Trophoblast cell (in vitro differentiated cells and primary cell): ENCODE data around the gene RDH12.
A peak's percentile ranks its signal among the peaks of the same experiment; 100 is the strongest.
"Not testable (repeated sequence)": the region's sequence is repeated elsewhere in the genome, so short reads cannot be mapped to it uniquely, and the experiment has no call there.

ENCODE experiments used
- DNase-seq, 2 donors: peaks; one replicate each; pipeline ENCODE4 v3.0.0-alpha.2; 2016
- H2AFZ ChIP-seq: 2 replicates; pipeline ENCODE4 v1.6.1; 2013; ENCODE audit warnings: low read length, moderate library complexity, mild to moderate bottlenecking; ENCODE audit not compliant: insufficient read depth, poor library complexity
- H2AK5ac ChIP-seq: 2 replicates; pipeline ENCODE4 v1.6.1; 2013; ENCODE audit warnings: mild to moderate bottlenecking, low read length
- H2BK120ac ChIP-seq: 2 replicates; pipeline ENCODE4 v1.6.1; 2013; ENCODE audit warnings: low read length, mild to moderate bottlenecking, moderate library complexity; ENCODE audit not compliant: insufficient read depth, poor library complexity
- H2BK12ac ChIP-seq: 2 replicates; pipeline ENCODE4 v1.6.1; 2013; ENCODE audit warnings: mild to moderate bottlenecking, low read length, moderate library complexity
- H2BK5ac ChIP-seq: 2 replicates; pipeline ENCODE4 v1.6.1; 2013; ENCODE audit warnings: low read length, low read depth, moderate library complexity, mild to moderate bottlenecking; ENCODE audit not compliant: poor library complexity
- H3K14ac ChIP-seq: 2 replicates; pipeline ENCODE4 v1.6.1; 2013; ENCODE audit warnings: mild to moderate bottlenecking, low read length
- H3K18ac ChIP-seq: 2 replicates; pipeline ENCODE4 v1.6.1; 2013; ENCODE audit warnings: mild to moderate bottlenecking, low read length
- H3K23ac ChIP-seq: 2 replicates; pipeline ENCODE4 v1.6.1; 2013; ENCODE audit warnings: low read length
- H3K27ac ChIP-seq: 2 replicates; pipeline ENCODE4 v1.5.1; 2013; ENCODE audit warnings: low read depth, mild to moderate bottlenecking, inconsistent platforms, low read length, moderate library complexity
- H3K27me3 ChIP-seq: 2 replicates; pipeline ENCODE4 v1.6.1; 2013; ENCODE audit warnings: inconsistent platforms, mild to moderate bottlenecking, low read length, moderate library complexity; ENCODE audit not compliant: insufficient read depth
- H3K36me3 ChIP-seq, 2 experiments: 1 replicate in 1 of 2; 2 replicates in 1 of 2; pipeline ENCODE4 v1.6.1; 2013; ENCODE audit warnings: low read length in 2 of 2, mild to moderate bottlenecking in 2 of 2, moderate library complexity in 1 of 2; ENCODE audit not compliant: insufficient read depth in 2 of 2, control insufficient read depth in 1 of 2
- H3K4ac ChIP-seq: 2 replicates; pipeline ENCODE4 v1.6.1; 2013; ENCODE audit warnings: low read depth, mild to moderate bottlenecking, low read length, moderate library complexity
- H3K4me1 ChIP-seq, 2 experiments: 1 replicate in 1 of 2; 2 replicates in 1 of 2; pipeline ENCODE4 v1.6.1; 2013; ENCODE audit warnings: low read length in 2 of 2, mild to moderate bottlenecking in 2 of 2, moderate library complexity in 1 of 2; ENCODE audit not compliant: insufficient read depth in 2 of 2, control insufficient read depth in 1 of 2
- H3K4me2 ChIP-seq: 2 replicates; pipeline ENCODE4 v1.6.1; 2013; ENCODE audit warnings: inconsistent platforms, mild to moderate bottlenecking, low read length, moderate library complexity
- H3K4me3 ChIP-seq: 2 replicates; pipeline ENCODE4 v1.5.1; 2013; ENCODE audit warnings: mild to moderate bottlenecking, low read depth, low read length, inconsistent platforms
- H3K79me1 ChIP-seq: one replicate; pipeline ENCODE4 v1.6.1; 2013; ENCODE audit warnings: low read length
- H3K79me2 ChIP-seq: 2 replicates; pipeline ENCODE4 v1.6.1; 2013; ENCODE audit warnings: low read length, mild to moderate bottlenecking; ENCODE audit not compliant: control insufficient read depth, insufficient read depth, poor library complexity
- H3K9ac ChIP-seq: 2 replicates; pipeline ENCODE4 v1.6.1; 2013; ENCODE audit warnings: mild to moderate bottlenecking, low read length
- H3K9me3 ChIP-seq: 2 replicates; pipeline ENCODE4 v1.6.1; 2013; ENCODE audit warnings: low read depth, mild to moderate bottlenecking, control low read depth, inconsistent platforms, low read length; ENCODE audit not compliant: insufficient read depth
- H4K12ac ChIP-seq: 2 replicates; pipeline ENCODE4 v1.6.1; 2013; ENCODE audit warnings: low read depth, mild to moderate bottlenecking, low read length, moderate library complexity
- H4K8ac ChIP-seq: 2 replicates; pipeline ENCODE4 v1.6.1; 2013; ENCODE audit warnings: low read depth, mild to moderate bottlenecking, low read length, moderate library complexity
- H4K91ac ChIP-seq: one replicate; pipeline ENCODE4 v1.6.1; 2013; ENCODE audit warnings: low read depth, mild to moderate bottlenecking, low read length, moderate library complexity
- WGBS: extraction: QIAGEN DNeasy Blood & Tissue Kit; methylation state at CpG from one replicate; pipeline ENCODE4 v1.1.7; 2013; ENCODE audit warnings: missing lambda C conversion rate; ENCODE audit not compliant: insufficient read length, insufficient coverage; ENCODE audit errors: extremely low coverage; 5-methylcytosine and 5-hydroxymethylcytosine counted together

Gene RDH12

DNA sequence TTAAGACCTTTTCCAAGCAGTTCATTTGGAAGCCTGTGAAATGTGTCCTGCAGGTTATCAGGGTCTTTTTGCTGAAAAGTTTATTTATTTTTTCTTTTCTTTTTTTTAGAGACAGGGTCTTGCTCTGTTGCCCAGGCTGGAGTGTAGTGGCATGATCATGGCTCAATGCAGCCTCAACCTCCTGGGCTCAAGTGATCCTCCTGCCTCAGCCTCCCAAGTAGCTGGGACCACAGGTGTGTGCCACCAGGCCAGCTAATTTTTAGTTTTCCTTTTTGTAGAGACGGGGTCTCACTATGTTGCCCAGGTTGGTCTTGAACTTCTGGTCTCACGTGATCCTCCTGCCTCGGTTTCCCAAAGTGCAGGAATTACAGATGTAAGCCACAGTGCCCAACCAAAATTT, 17.7 kb downstream of the RDH12 start:
- H4K12ac ChIP-seq, H3K4ac ChIP-seq, H3K23ac ChIP-seq, H4K8ac ChIP-seq, H2AFZ ChIP-seq, H3K79me1 ChIP-seq, H2BK12ac ChIP-seq, H3K9ac ChIP-seq, H3K4me1 ChIP-seq, H3K4me3 ChIP-seq, H3K4me2 ChIP-seq, H3K27ac ChIP-seq, H4K91ac ChIP-seq, H3K27me3 ChIP-seq, H2BK120ac ChIP-seq, H3K18ac ChIP-seq, H3K79me2 ChIP-seq, H2AK5ac ChIP-seq, DNase-seq, H3K14ac ChIP-seq, H2BK5ac ChIP-seq, H3K36me3 ChIP-seq, H3K9me3 ChIP-seq: not testable (repeated sequence)
- WGBS: no CpG with 5 or more reads among the region's 3 CpGs

DNA sequence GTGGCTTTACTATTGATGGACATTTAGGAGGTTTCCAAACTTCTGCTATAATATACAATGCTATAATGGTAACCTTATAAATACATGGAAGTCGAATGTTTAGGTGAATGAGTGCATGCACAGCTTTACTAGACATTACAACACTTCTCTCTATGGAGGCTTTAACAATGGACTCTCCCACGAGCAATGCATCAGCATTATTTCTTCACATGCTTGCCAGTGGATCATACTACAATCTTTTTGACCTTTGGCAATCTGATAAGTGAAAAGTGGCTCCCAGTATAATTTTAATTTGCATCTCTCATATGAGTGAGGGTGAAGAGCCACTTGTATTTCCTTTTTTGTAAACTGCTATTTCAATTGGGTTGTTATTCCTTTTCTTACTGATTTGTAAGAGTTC, 18.2 kb downstream of the RDH12 start:
- Histone ChIP-seq H3K27ac (no peak overlapping the region), H3K4me1 (no peaks in the 10 kb centered on the region), H4K8ac (no peak overlapping the region), H4K12ac (no peak overlapping the region), H2BK120ac (no peak overlapping the region), H2BK5ac (no peak overlapping the region), H3K18ac (no peak overlapping the region), H3K14ac (no peak overlapping the region), H3K9me3 (no peaks in the 10 kb centered on the region), H3K36me3 (no peaks in the 10 kb centered on the region), H3K4me2 (no peak overlapping the region), H4K91ac (no peak overlapping the region), H3K79me2 (no peaks in the 10 kb centered on the region), H3K4ac (no peak overlapping the region), H3K27me3 (no peaks in the 10 kb centered on the region), H3K79me1 (no peaks in the 10 kb centered on the region), H3K23ac (no peak overlapping the region), H2BK12ac (no peak overlapping the region), H2AK5ac (no peak overlapping the region), H3K9ac (no peak overlapping the region), H2AFZ (no peak overlapping the region), H3K4me3 (no peak overlapping the region)
- DNase-seq: no peak
- no CpG with 5 or more reads among the region's 2 CpGs for WGBS

DNA sequence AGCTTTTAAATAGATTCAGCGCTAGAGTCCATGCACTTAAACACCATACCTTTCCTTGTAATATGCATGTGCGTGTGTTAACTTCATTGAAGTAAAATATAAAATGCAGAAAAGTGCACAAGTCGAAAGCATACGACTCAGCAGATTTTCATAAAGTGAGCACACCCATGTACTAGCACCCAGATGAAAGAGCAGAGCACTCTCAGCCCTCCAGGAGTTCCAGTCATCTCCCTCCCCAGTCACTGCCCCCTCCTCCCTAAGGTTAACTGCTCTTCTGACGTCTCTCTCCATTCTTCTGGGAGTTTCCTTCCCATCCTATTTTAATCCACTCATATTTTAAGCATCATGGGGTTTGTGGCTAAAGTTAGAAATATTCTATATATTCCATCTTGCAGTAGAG, 20.2 kb downstream of the RDH12 start:
- Histone ChIP-seq H4K12ac (no peak overlapping the region), H3K9ac (no peak overlapping the region), H2BK5ac (no peak overlapping the region), H3K4me3 (no peak overlapping the region), H4K8ac (no peak overlapping the region), H3K9me3 (peaks cover 1% of the 10 kb centered on the region), H4K91ac (no peak overlapping the region), H3K4me1 (no peaks in the 10 kb centered on the region), H2BK120ac (no peak overlapping the region), H3K4me2 (no peak overlapping the region), H3K4ac (no peak overlapping the region), H3K14ac (no peak overlapping the region), H3K27ac (no peak overlapping the region), H2AFZ (no peak overlapping the region), H3K79me1 (no peaks in the 10 kb centered on the region), H3K36me3 (no peaks in the 10 kb centered on the region), H3K18ac (no peak overlapping the region), H3K23ac (no peak overlapping the region), H3K79me2 (no peaks in the 10 kb centered on the region), H2AK5ac (no peak overlapping the region), H3K27me3 (no peaks in the 10 kb centered on the region), H2BK12ac (no peak overlapping the region)
- no CpG with 5 or more reads among the region's 5 CpGs for WGBS
- DNase-seq: no peak

DNA sequence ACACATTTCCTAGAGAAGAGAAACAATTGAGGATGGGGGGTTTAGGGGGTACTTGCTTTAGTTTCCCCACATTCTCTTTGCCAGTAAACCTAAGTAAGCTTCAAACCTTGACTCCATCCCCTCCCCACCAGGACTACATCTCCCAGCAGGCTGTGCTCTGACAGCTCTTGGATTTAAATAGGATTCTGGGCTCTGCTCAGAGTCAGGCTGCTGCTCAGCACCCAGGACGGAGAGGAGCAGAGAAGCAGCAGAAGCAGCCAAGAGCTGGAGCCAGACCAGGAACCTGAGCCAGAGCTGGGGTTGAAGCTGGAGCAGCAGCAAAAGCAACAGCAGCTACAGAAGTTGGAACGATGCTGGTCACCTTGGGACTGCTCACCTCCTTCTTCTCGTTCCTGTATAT, 20.6 kb downstream of the RDH12 start:
- H3K14ac ChIP-seq: no peak overlapping the region
- no peak overlapping the region for H2BK5ac ChIP-seq
- WGBS: no CpG with 5 or more reads among the region's 3 CpGs
- H3K4me1 ChIP-seq: no peaks in the 10 kb centered on the region
- H3K9me3 ChIP-seq: peaks cover 1% of the 10 kb centered on the region
- H2AFZ ChIP-seq: no peak overlapping the region
- no peaks in the 10 kb centered on the region for H3K79me1 ChIP-seq
- H3K4me3 ChIP-seq: no peak overlapping the region
- H4K8ac ChIP-seq: no peak overlapping the region
- H3K4ac ChIP-seq: no peak overlapping the region
- no peaks in the 10 kb centered on the region for H3K36me3 ChIP-seq
- no peak overlapping the region for H2BK120ac ChIP-seq
- DNase-seq: no peak
- H3K4me2 ChIP-seq: no peak overlapping the region
- no peak overlapping the region for H4K12ac ChIP-seq
- H3K27ac ChIP-seq: no peak overlapping the region
- no peak overlapping the region for H2BK12ac ChIP-seq
- no peak overlapping the region for H3K18ac ChIP-seq
- no peaks in the 10 kb centered on the region for H3K79me2 ChIP-seq
- H3K9ac ChIP-seq: peak overlapping the region; percentile 38
- no peak overlapping the region for H2AK5ac ChIP-seq
- H3K27me3 ChIP-seq: no peaks in the 10 kb centered on the region
- H3K23ac ChIP-seq: no peak overlapping the region
- H4K91ac ChIP-seq: no peak overlapping the region
